Erythroblast (primary cell): ENCODE data around the gene OSBP2.
"Not testable (repeated sequence)": the region's sequence is repeated elsewhere in the genome, so short reads cannot be mapped to it uniquely, and the experiment has no call there.

Experiments used
- DNase-seq, 2 experiments: peaks; one replicate each; lab custom pipeline; 2025; lab: John Stamatoyannopoulos, UW
- GATA1 ChIP-seq: IDR thresholded peaks from 2 replicates; pipeline ENCODE4 v1.6.1; 2011; ENCODE audit warnings: low read depth, mild to moderate bottlenecking, control low read depth, low read length, moderate library complexity
- POLR2A ChIP-seq: IDR thresholded peaks from 2 replicates; pipeline ENCODE4 v1.6.1; 2011; ENCODE audit warnings: mild to moderate bottlenecking, low read length

Gene OSBP2

DNA sequence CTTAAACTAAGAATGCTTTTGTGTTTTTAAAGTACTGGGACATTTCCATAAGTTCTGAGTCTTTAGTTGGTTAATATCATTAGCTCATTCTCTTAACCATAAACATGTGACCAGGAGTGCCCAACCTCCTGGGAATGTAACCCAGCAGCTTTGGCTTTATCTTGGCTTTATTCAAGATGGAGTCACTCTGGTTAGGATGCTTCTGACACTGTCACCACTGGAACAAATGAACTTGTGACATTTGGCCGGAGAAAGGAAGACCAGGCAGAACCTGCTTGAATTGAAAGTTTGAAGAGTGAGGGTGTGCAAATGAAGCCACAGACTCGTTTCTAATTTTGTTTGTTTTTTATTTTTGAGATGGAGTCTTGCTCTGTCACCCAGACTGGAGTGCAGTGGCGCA is 54.6 kb downstream of the OSBP2 start:
- DNase-seq: no peak
- TF ChIP-seq POLR2A: no peak

DNA sequence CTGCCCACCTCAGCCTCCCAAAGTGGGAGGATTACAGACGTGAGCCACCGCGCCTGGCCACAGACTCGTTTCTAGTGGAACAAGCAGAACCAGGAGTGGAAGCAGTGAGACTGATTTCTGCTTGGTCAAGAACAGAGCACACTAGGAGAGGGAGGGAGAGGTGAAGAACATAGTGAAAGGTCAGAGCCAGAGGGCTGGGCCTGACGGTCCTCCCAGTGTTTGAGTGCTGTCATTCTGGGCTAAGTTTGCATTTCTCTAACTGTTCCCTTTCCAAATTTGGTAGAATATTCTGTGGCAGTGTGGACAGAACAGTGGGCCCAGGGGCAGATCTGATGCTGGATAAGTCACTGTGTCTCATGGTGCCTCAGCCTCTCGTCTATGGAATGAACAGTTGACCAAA is 55.2 kb downstream of the OSBP2 start:
- no peak for TF ChIP-seq POLR2A
- TF ChIP-seq GATA1: no peak
- no peak for DNase-seq

GRCh38 chr22:30751529-30751928 is 56.9 kb downstream of the OSBP2 start:
- no peak for DNase-seq
- TF ChIP-seq GATA1 (no peak), POLR2A (no peak)

GRCh38 chr22:30752771-30753170 is 58.1 kb downstream of the OSBP2 start:
- TF ChIP-seq GATA1 (no peak), POLR2A (no peak)
- no peak for DNase-seq

GRCh38 chr22:30753701-30754100 is 59.0 kb downstream of the OSBP2 start:
- no peak for DNase-seq
- no peak for TF ChIP-seq GATA1

GRCh38 chr22:30754521-30754920 is 59.8 kb downstream of the OSBP2 start:
- DNase-seq: no peak
- no peak for TF ChIP-seq POLR2A
- no peak for TF ChIP-seq GATA1

DNA sequence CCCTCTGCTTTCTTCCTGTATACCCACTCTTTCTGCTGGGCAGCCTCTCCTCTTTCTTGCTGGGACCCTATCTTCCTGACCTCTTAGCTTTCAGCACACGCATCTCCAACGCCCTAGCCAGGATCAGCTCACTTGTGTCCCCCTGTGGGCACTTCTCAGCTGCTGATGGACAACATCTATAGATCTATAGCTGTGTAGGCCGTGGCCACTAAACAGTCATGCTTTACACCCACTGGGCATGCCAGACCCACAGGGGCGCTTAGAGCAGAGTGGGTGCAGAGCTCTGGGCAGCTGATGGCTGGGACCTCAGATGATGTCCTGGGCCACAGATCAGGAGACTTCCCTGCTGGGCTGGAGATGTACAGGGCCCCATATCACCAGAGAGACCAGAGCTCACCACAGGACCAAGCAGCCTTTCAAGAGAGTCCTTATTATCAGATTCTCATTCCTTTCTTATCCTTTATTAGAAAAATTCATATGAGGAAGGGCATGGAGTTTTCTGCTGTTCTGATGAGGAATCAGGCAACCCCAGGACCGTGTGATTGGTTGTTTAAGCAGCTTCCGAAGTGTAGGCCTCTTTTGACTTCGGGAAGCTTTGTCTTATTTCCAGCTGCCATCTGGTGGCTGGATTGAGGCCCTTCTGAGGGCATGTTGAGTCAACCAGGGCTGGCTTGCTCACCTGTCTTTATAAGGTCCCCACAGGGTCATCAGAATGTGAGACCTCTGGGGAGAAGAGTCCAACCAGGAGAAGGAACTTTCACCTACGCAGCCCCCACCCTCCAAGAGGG is 60.5 kb downstream of the OSBP2 start:
- peak; percentile 72 to 83 for DNase-seq

GRCh38 chr22:30755759-30756124 is 61.1 kb downstream of the OSBP2 start:
- TF ChIP-seq POLR2A: no peak
- TF ChIP-seq GATA1: no peak
- DNase-seq: no peak

More for the DNA sequence above, 60.5 kb downstream of the OSBP2 start:
- TF ChIP-seq GATA1 (no peak), POLR2A (no peak)

GRCh38 chr22:30763815-30764673 is 69.4 kb downstream of the OSBP2 start:
- peak; percentile 78 to 89 for DNase-seq
- TF ChIP-seq POLR2A (no peak), GATA1 (no peak)

DNA sequence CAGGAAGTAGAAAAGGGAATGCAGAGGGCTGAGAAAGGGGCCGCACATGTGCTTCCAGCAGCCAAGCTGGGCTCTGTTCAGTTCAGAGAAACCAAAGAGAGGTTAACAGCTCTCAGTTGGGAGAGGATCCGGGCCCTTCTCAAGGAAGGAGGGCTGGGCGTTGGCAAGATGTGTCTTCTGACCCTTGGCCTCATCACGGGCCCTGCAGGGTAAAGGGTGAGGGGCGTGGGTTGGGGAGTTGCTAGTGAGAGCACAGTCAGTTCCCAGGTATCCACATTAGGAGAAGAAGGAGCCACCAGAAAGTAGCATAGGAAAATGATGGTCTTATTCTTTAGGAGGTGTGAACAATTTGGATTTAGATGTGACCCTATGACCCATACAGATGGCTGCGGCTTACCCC is 73.0 kb downstream of the OSBP2 start:
- no peak for DNase-seq
- TF ChIP-seq GATA1 (no peak), POLR2A (no peak)

DNA sequence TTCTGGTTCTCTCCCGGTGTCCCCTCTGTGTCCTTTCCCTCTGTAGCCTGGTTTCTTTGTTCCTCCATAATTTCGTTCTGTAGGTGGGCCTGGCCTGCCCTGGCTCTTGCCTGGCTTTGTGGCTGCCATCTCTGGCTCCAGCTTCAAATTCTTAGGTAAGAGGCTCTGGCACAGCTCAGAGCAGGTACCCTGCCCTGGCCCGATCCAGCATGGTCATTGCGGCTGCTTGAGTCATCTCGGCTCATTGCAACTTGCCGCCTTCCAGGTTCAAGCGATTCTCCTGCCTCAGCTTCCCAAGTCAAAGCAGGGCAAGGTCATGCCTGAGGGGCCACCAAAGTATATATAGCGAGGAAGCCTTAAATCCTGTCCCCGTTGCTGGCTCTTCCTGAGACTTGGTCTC is 76.0 kb downstream of the OSBP2 start:
- DNase-seq: no peak
- no peak for TF ChIP-seq POLR2A
- no peak for TF ChIP-seq GATA1

- no peak for DNase-seq
- no peak for TF ChIP-seq POLR2A
- TF ChIP-seq GATA1: no peak
These were observed 79.2 kb downstream of the OSBP2 start for GRCh38 chr22:30773919-30774318.

GRCh38 chr22:30774566-30774965 is 79.9 kb downstream of the OSBP2 start:
- TF ChIP-seq POLR2A (no peak), GATA1 (no peak)
- DNase-seq: no peak

DNA sequence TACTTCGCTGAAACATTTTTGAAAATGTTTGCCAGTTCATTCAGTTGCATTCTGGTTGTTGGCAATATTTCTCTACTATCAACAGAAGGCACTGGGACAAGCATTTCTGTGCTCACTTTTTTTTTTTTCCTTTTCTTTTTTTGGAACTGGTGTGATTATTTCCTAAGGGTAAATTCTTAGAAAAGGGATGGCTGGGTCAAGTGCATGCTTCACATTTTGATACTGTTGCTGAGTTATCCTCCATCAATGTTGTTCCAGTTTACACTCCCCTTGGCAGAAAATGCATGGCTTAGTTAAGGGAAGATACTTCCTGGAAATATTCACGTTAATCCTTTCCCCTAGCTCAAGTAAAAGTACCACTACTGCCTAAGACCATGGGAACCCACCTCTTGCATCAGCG is 81.8 kb downstream of the OSBP2 start:
- TF ChIP-seq GATA1 (no peak), POLR2A (no peak)
- DNase-seq: no peak

GRCh38 chr22:30777146-30777545 is 82.5 kb downstream of the OSBP2 start:
- not testable (repeated sequence) for DNase-seq
